8988T (cell line): ENCODE data around the gene UTRN.

Experiments
- DNase-seq: peaks from one replicate; pipeline ENCODE4 v3.0.0; 2011

UTRN gene

GRCh38 chr6:144284783-144285547 is at the start of gene UTRN:
Gene UTRN, plus strand, starts transcription at chr6:144285335. Its CDS starts 6,494 bp downstream, at chr6:144291829.
- DNase-seq = peak; percentile 72

GRCh38 chr6:144244688-144245087 is 40.4 kb upstream of the UTRN start:
- no peak for DNase-seq

DNA sequence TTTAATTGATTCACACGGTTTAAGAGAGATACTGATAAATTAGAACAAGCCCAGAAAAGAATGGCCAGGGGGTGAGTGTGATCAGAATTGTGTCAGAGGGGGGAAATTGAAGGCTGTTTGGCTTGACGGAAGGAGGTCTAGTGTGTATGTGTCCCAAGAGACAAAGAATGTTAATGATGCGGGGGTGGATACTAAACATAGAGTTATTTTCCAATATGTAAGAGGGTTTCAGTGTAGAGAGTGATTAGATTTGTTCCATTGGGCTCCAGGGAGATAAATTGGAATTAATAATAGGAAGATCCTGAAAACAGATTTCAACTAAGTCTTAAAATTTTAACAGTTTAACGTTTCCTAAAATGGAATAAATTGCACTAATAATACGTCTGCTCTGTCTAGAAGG is 38.1 kb upstream of the UTRN start:
- no peak for DNase-seq

GRCh38 chr6:144248003-144248402 is 37.1 kb upstream of the UTRN start:
- DNase-seq = no peak

- no peak for DNase-seq
These were observed 36.4 kb upstream of the UTRN start for GRCh38 chr6:144248476-144249301.

DNA sequence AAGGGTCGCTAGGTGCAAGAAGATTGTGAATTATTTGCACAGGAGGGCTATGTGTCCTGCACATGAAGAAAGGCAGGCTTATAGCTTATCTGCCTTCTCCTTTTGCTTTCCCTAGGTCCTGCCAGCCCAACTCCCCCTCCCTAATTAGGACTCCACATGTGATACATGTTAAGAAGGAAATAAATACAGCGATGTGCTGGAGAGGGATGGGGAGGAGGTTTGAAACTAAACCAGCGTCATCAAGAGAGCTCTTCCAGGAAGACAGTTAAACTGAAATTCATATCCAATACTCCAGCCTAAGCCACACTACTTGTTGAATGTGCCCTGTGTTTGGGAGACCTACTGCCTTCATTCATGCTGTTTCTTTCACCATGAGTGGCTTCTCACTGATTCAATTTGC is 34.9 kb upstream of the UTRN start:
- no peak for DNase-seq

GRCh38 chr6:144252259-144252658 is 32.9 kb upstream of the UTRN start:
- DNase-seq = no peak

DNA sequence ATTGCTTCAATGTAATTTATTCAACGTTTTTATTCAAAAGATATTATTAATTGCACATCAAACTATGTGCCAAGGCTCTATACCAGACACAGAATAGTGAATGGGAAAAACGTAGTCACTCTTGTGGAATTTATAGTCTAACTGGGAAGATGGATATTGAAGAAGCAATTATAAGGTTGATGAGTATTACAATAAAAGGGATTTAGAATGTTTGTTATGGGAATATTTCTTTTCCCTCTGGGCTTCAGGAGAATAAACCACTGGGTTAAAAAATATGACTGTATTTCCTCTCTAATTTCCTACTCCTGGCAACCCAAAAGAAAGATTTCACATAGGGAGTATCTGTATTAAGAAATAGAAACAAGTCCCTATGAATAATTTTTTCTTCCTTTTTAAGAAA is 25.1 kb upstream of the UTRN start:
- no peak for DNase-seq

DNA sequence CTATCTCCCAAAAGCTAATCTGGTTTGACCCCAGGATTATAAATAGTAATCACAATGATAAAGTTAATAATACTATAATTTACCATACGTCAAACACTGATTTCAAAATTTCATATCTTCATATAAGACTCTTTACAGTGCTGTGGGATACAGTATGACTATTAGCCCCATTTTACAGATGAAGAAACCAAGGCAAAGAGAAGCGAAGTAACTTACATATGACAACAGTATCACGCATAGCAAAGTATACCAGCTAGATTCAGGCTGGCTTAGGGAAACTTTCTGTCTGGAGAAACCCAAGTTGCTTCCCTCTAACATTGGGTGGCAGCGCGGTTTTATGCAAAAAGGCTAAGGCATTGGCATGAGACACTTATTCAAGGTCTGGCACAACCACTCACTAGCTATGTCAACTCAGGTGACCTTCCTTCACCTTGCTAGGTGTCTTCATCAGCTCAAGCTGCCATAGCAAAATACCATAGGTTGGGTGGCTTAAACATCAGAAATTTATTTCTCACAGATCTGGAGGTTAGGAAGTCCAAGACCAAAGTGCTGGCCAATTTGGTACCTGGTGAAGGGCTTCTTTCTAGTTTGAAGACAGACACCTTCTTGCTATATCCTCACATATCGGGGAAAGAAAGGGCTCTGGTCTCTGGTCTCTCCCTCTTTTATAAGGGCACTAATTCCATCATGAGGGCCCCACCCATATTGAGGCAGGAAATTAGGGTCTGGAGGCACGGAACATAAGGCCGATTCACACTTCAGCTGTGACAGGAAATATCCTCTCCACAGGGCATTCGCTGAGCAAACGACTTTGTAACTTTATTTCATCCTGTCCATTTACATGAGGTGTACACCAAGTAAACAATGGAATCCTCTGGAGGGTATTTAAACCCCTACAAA is 22.4 kb upstream of the UTRN start:
- DNase-seq = no peak

DNA sequence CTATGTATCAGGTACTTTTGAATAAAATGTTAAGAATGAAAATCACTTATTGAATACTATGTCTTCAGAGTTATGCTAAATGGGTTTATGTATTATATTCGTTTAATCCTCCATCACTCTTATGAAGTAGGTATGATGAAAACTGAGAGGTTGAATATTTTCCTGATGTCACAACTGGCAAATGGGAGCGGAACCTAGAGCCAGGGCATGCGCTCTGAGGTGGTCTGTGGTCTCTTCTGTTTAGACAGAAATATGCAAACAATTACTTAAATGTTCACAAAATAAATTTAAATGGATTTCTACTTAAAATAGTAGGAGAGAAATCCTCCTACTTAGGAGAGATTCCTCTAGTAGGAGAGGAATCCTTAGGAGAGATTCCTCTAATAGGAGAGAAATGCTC is 21.3 kb upstream of the UTRN start:
- DNase-seq = no peak

DNA sequence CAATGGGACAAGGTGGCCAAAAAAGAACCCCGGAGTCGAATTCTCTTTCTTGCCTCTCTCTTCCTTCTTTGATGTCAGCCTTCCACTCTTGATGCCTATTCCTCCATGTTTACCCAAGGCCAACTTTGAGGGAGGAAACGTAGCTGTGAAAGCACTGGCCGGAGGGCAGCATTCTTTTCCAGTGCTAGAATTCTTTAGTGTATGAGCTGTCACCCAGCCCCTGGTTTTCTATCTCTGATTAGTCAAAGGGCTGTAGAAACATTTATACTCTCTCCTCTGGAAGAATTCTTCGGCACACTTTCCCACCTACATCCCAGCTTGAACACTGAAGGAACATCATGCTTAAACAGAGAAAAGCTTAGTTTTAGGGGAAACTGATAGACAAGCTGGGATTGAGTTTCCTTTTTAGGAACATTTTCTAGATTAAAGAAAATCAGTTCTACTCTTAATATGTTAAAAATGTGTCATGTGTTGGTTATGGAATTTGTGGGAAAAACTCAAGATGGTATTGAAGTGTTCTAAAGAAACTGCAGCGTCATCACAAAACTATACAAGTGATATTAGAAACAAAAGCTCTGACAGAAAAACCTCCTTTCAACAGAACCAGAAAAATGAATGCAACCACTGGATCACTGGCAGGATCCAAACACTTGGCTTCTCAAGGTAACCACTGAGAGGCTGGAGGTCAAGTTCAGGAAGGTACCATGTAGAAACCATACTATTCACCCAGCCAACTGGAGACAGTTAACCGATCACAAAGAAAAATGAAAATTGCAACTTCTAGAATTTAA is 20.7 kb upstream of the UTRN start:
- DNase-seq = no peak

DNA sequence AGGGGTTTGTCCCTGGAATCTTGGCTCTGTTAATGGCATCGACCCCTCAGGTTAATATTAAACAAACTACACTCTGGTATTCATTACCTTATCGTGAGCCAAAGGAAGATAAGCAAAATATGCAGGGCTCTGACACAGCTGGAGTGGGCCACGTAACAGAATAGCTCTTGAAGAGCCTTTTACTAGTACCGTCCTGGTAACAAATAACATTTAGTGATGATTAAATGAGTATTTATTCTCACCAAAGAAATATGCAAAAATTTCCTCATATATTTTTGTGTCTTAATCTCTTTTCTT is 20.1 kb upstream of the UTRN start:
- DNase-seq = no peak

- no peak for DNase-seq
These were observed 19.7 kb upstream of the UTRN start for GRCh38 chr6:144265390-144265789.

DNA sequence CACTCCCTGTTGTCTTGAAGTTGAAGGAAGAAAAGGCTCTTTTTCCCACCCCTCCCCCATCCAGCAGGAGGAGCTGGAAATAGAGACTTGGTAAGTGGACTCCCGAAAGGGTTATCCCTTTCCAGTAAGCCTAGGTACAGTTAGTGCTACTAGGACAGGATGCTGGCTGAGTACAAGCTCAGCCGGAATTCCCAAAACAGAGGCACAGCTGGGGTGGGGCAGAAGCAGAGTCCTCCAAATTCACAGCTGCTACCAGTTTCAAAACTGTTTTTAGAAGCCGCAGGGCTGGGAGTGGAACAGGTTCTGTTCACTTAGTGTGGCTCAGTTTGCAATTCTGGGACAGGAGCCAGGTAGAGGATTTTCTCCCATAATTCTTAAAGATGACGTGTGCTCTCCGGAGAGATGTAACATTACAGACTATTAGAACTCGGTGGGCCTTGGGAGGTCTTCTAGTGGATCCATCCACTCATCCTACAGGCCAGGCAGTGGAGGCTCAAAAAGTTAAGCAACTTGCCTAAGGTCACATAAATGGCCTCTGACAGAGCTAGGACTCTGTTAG is 19.0 kb upstream of the UTRN start:
- DNase-seq = no peak

- DNase-seq = no peak
These were observed 16.3 kb upstream of the UTRN start for GRCh38 chr6:144268794-144269349.

DNA sequence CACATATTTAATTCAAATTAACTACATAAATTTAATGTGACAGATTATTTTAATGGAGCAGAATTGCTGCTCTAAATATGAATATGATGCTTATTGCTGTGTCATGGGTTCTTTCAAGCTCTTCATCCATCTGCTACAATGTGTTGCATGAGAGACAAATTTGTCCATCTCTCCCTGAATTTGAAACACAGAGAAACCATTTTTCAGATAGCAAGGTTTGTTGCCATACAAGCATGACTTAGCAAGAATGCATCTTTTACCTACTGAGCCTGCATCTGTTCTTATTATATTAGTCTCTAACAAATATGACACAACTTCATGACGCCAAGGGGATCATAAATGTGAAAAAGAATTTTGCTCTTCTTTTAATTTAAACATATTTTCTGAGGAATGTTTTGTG is 8.0 kb upstream of the UTRN start:
- DNase-seq = no peak

DNA sequence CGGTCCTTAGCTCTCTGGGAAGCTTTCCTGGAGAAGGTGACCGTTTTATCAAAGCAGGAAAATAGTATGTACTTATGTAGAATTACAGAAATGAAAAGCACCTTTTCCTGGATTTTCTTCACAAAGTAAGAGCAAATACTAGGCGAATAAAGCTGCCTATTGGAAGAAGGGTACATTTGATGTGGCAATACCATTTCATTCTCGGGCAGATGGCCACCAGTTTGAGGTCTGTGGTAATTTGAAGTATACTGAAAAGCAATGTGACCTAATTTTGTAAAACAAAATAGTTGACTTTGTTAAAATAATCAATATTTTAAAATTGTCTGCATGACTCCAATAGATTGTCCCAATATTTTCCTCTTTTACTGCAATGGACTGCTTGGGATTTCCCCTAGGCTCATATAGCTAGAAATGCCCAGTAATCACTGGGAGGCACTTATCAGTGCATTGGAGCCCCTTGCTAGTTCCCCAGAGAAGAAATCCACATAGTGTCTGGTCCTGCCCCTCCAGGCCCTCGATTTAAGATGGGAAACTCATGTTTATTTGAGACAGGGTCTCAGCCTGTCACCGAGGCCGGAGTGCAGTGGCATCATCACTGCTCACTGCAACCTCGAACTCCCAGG is 7.4 kb upstream of the UTRN start:
- DNase-seq = no peak

DNA sequence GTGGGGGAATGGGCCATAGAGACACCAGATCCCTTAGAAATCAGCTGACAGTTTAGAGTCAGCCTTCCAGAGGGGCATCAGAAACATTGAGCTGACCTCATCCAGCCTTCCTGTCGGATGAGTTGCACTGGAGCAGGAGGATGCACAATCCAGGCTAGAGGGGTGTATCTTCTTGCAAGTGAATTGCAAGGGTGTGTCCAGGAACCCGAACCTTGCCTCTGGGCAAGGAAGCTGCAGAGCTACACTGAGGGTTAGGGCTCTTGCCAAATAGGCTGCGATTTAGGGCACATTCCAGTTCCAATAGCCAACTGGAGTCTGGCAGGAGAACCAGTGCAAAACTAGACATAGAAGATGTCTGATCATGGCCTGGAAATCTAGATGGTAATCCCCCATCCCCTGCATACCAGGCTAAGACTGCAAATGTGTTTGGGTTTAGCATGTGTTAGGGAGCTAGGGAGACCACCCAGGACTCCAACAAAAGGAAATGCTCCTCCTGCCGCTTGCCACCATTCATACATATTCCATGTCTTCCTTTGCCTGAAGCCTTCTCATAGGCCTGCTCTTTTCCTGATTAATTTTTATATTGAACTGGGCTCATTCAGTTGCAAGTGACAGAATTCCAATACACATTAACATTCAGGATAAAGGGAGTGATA is 6.3 kb upstream of the UTRN start:
- DNase-seq = no peak

DNA sequence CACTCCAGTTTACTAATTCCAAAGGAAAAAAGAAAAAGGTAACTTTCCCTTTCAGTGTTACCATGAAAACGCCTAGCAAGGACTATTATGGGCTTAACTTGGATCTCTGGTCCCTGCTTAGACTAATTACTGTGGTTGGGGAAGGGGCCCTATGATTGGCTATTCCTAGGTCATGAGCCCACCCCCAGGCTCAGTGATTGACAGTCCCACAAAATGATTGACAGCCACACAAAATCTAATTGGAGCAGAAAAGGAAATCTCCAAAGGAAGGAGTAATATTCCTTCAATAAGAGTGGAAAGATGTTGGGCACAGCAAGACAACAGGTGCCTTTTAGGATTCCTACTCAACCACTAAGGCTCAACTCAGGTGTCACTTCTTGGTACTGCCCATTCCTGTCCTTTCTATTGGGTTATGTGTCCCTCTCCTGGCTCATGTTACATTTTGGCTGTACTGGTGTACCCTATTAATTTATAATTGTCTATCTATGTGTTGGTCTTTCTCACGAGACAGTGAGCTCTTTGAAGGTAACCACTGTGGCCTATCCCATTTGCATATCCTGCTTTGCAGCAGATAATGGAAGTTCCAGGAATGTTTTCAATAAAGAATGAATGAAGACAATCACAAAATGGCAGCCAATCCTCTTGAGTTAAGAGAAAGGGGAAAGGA is 5.5 kb upstream of the UTRN start:
- no peak for DNase-seq
